ENCODE data around the gene HLA-DPA1. TPM values are rescaled to one million over a fixed set of nuclear protein-coding genes. Genes with fewer than 3 reads are reported as not detected.

HLA-DPA1 gene
- total RNA-seq, 2 donors from 2014 or later, result 69.5 to 73.7 TPM

DNA sequence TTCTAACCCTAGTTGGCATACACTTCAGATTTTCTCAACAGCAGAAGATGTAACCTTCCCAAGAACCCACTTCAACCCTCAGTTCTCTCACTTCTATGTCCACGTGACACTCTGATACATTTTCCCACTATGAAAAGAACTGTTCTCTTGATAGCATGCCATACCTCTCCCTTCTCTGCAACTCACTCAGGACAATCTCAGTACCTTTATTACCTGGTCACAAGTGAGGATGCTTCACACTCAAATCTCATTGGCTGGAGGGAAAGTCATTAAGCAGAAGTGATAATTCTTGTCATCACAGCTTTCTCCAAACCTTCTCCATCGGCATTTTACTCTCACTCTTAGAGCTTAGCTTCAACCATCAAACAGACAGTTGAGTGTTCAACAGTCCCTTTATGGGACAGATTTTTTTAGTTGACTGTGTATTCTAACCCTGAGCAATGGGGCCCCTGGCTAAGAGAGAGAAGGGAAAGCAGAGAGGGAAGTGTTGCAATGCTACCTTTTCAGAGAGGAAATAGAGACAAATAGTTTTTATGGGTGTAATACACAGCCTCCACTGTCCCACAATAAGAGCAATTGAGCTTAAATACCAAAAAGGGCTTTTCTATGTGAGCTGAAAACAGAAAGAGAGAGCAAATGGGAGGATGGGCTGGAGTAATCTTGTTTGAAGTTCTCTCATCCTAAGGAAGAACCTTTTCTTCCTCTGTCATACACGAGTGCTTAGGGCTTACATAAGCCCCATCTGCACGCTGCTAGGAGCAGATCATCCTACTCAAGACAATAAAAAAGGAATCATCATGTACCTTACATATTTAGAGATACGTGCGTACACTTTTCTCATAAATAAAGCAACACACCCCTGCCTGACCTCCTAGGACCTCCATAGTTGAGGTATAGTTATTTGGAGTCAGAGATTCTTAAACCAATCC, 16.0 kb downstream of the HLA-DPA1 start:
- 52% methylated on average over 6 of the region's 6 CpGs for WGBS
- no peak for DNase-seq (ENCODE audit: low spot score)
- no peaks in the 10 kb centered on the region for H3K9me3 ChIP-seq
- no peak overlapping the region for H3K4me3 ChIP-seq
- H3K36me3 ChIP-seq, result no peaks in the 10 kb centered on the region
- intact Hi-C loops (cut with DNase I), result no loop called here
- TF ChIP-seq POLR2A (IDR thresholded peaks at IDR 0.05) (no peak), POLR2AphosphoS5 (IDR thresholded peaks at IDR 0.05) (no peak)
- TF ChIP-seq, protein P1, sequence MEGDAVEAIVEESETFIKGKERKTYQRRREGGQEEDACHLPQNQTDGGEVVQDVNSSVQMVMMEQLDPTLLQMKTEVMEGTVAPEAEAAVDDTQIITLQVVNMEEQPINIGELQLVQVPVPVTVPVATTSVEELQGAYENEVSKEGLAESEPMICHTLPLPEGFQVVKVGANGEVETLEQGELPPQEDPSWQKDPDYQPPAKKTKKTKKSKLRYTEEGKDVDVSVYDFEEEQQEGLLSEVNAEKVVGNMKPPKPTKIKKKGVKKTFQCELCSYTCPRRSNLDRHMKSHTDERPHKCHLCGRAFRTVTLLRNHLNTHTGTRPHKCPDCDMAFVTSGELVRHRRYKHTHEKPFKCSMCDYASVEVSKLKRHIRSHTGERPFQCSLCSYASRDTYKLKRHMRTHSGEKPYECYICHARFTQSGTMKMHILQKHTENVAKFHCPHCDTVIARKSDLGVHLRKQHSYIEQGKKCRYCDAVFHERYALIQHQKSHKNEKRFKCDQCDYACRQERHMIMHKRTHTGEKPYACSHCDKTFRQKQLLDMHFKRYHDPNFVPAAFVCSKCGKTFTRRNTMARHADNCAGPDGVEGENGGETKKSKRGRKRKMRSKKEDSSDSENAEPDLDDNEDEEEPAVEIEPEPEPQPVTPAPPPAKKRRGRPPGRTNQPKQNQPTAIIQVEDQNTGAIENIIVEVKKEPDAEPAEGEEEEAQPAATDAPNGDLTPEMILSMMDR (IDR thresholded peaks at IDR 0.05), result no peak
- H3K27me3 ChIP-seq (replicated peaks; ENCODE audit: insufficient read depth), result no peaks in the 10 kb centered on the region
- no peaks in the 10 kb centered on the region for H3K4me1 ChIP-seq (replicated peaks)
- no peak overlapping the region for H3K27ac ChIP-seq

DNA sequence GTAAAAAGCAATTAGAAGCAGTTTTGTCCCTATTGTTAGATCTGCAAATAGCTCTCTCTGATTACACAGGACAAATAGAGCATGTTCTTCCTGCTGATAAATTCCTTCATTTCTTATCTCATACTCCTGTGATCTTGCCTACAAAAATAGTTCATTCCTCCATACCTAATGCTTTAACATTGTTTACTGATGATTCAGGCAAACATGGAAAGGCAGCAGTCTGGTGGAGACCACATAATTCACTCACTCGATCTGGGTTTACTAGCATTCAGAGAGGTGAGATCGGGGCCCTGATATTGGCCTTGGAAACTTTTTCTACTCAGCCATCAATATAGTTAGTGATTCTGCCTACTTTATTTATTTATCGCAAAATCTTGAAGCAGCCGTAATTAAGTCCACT, 20.2 kb downstream of the HLA-DPA1 start:
- Histone ChIP-seq H3K27ac (no peak overlapping the region), H3K4me3 (no peak overlapping the region), H3K36me3 (no peaks in the 10 kb centered on the region), H3K9me3 (no peaks in the 10 kb centered on the region), H3K27me3 (replicated peaks; ENCODE audit: insufficient read depth) (no peaks in the 10 kb centered on the region), H3K4me1 (replicated peaks) (no peaks in the 10 kb centered on the region)
- TF ChIP-seq POLR2AphosphoS5 (IDR thresholded peaks at IDR 0.05) (no peak), POLR2A (IDR thresholded peaks at IDR 0.05) (no peak)
- TF ChIP-seq, protein P1 (IDR thresholded peaks at IDR 0.05), result no peak
- intact Hi-C loops (cut with DNase I), result no loop called here
- DNase-seq (ENCODE audit: low spot score), result no peak
- 29% methylated on average over 4 of the region's 4 CpGs for WGBS

DNA sequence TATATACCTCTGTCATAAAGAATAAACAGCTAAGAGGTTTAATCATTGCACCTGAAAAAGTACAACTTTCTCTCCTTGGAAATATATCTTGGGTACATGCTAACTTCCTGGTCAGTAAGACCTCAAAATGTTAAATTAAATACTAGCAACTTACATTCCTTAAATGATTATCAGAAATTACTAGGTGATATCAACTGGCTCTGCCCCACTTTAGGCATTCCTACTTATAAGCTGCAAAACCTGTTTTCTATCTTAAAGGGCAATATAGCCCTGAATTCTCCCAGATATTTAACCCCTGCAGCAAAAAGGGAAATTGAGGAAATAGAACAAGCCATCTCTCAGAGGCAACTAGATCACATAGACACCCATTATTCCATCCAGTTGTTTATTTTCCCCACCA, 20.8 kb downstream of the HLA-DPA1 start:
- no peak overlapping the region for H3K4me3 ChIP-seq
- intact Hi-C loops (cut with DNase I), result no loop called here
- H3K27ac ChIP-seq, result no peak overlapping the region

DNA sequence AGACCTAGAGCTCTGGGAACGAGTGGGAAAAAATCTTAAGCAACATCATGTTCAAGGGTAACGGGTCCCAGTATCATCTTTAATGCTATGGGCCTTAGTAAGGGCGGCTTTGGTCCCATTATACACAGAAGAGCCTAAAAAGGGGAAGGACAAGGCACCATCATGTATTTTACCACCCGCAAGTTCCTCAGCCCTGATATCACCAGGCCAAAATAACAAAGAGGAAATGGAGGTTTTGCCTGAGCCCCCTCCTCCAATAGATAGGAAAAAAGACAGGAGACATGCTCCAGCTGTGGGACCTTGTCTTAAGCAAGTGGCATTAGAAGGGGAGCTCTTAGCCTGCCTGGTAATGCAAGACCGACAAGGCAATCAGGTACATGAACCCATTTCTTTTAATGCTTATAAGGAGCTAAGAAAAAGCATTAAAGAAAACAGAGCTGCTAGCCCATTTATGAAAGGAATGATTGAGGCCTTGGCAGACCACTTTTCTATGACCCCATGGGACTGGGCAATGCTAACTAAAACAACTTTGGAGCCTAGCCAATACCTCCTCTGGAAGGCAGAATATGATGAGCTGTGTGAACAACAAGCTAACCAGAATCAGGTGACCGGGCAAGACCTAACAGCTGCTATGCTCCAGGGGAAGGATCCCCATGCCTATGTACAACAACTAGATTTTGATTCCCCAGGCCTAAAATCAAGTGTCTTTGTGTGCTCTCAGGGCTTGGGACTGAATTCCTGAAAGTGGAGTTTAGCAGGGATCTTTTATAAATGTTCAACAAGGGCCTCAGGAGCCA, 23.2 kb downstream of the HLA-DPA1 start:
- intact Hi-C loops (cut with DNase I), result no loop called here
- no peaks in the 10 kb centered on the region for H3K27me3 ChIP-seq (replicated peaks; ENCODE audit: insufficient read depth)
- TF ChIP-seq, protein P1 (IDR thresholded peaks at IDR 0.05), result no peak
- no peak for TF ChIP-seq POLR2AphosphoS5 (IDR thresholded peaks at IDR 0.05)
- no peak for TF ChIP-seq POLR2A (IDR thresholded peaks at IDR 0.05)
- H3K36me3 ChIP-seq, result no peaks in the 10 kb centered on the region
- no peak overlapping the region for H3K4me3 ChIP-seq
- H3K27ac ChIP-seq, result no peak overlapping the region
- 74% methylated on average over 6 of the region's 6 CpGs for WGBS
- no peaks in the 10 kb centered on the region for H3K9me3 ChIP-seq
- DNase-seq (ENCODE audit: low spot score), result no peak
- H3K4me1 ChIP-seq (replicated peaks), result no peaks in the 10 kb centered on the region

More for the DNA sequence above, 20.8 kb downstream of the HLA-DPA1 start:
- DNase-seq (ENCODE audit: low spot score), result no peak
- no peaks in the 10 kb centered on the region for H3K9me3 ChIP-seq
- H3K4me1 ChIP-seq (replicated peaks), result no peaks in the 10 kb centered on the region
- no peaks in the 10 kb centered on the region for H3K27me3 ChIP-seq (replicated peaks; ENCODE audit: insufficient read depth)
- TF ChIP-seq POLR2A (IDR thresholded peaks at IDR 0.05) (no peak), POLR2AphosphoS5 (IDR thresholded peaks at IDR 0.05) (no peak)
- TF ChIP-seq, protein P1 (IDR thresholded peaks at IDR 0.05), result no peak
- no peaks in the 10 kb centered on the region for H3K36me3 ChIP-seq
